GM21360 (cell line): ENCODE results near the gene DCUN1D2.
"Not testable (repeated sequence)": the region's sequence is repeated elsewhere in the genome, so short reads cannot be mapped to it uniquely, and the experiment has no call there.

Source experiments
- ATAC-seq: cut with Tn5 transposase; IDR thresholded peaks from one replicate; pipeline ENCODE4 v1.9.1; 2021; ENCODE audit warnings: mild to moderate bottlenecking, moderate library complexity; ENCODE audit not compliant: unreplicated experiment

The DCUN1D2 gene

DNA sequence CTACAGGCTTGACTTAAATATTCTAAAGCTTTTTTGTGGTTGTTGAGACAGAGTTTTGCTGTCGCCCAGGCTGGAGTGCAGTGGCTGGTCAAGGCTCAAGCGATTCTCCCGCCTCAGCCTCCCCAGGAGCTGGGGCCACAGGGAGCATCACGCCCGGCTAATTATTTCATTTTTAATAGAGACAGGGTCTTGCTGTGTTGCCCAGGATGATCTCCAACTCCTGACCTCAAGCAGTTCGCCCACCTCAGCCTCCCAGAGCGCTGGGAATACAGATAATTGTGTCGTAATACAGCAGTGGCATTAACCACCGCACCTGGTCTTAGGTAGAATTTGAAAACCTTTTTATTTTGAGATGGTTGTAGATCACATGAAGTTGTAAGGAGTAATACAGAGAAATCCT is 1.5 kb upstream of the DCUN1D2 start:
- no peak for ATAC-seq

DNA sequence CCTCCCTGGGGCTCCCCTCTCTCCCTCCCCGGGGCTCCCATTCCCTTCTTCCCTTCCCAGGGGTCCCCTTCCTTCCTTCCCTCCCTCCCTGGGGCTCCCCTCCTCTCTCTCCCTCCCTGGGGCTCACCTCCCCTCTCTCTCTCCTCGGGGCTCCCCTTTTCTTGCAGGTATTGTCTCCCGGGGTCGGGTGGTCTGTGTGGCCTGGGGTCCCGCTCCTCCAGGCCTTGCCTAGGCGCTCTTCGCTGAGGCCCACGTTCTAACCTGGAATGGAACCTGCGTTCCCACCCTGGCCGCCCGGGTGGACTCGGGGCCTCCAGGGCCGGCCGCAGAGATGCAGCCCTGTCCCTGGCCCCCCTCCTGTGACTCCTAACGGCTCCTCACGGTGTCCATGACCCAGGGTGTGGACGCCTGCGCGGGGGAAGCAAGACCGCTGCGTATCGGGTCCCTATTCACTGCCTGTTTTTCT is 940 bp upstream of the DCUN1D2 start:
- ATAC-seq, result no peak

DNA sequence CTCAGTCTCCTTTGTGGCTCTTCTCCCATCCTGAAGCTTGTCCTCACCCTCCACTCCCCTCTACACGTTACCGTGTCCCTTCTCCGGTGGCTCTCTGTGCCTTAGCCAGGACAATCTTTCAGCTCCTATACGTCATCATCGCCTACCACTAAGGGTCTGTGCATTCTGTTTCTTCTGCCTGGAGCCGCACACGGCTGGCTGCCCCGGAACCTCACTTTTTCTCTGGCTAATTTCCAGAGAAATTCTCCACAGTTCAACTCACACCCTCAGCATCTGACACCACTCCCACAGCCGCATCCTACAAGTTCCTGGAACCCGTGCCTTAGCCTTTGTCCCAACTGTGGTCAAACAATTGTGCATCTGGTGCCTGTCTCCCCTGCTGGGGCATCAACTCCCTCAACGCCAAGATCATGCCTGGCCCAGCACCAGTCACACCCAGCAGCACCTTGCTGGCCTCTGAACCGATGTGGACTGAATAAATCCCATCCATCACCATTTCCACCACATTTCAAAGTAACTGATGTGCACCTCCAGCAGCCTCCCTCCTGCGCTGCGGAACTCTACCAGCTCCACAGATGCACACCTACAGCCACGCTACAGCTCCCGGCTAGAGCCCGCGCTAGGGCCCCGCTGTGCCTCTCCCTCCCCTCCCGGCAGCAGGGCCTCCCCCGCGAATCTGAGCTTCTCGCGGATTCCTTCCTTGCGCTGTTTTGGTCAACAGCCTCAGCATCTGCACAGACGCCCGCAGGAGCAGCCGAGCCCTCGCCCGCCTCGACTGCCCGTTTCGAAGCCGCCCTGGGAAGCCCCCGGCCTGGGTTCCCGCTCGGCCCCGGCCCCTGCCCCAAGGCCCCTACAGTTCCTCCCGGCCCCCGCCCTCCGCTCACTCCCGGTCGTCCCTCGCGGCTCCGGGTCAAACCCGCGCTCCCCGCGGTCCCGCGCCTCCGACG is 689 bp downstream of the DCUN1D2 start:
- ATAC-seq, result peak; percentile 20

DNA sequence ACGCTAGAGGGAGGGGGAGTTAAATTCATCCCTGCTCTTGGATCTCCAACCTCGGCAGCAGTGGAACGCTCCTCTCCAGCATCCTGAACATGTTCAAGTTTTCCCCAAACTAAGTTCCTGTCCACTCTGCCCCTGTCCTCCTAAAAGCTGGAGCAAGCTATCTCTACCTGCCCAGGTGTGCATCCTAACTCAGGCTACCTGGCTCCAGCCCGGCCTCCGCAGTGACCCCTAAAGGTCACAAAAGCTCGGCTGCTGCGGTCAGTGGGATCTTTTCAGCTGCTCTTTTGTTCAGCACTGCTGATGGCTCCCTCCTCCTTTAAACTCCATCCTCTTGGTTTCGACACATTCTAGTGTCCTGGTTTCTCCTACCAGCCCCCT is 1.4 kb downstream of the DCUN1D2 start:
- ATAC-seq, result no peak

DNA sequence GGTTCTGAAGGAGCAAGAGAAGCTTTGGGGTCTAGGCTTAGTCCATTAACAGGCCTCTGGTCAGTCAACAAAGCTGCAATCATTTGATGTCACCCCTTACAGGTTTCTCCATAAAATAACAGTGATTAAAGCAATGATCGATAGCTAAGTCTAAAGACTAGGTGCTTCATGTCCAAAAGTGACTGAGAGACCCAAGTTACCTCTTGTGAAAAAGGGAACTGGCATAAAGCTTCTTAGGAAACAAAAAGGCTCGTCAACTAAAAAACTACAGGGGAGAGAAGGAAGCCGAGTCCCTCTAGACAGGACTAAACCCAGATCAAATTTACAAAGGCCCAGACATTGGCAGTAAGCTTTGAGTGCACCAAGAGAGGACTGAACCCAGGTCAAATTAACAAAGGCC is 2.2 kb downstream of the DCUN1D2 start:
- no peak for ATAC-seq

DNA sequence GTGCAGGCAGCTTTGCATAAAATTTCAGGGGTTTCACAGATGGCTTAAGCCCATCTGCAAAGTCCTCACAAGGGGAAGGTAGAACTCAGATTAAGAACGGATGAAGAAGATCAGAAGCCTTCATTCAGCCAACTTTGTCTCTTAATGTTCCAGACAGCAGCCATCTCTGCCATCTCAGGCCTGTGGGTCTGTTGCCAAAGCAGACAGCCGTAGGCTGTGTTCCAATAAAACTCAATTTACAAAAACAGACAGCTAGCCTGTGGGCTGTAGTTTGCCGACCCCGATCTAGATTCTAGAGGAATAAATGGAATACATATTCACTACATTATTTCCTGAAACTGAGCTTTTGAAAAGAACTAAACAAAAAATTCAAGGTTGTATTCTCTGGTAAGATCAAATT is 3.8 kb downstream of the DCUN1D2 start:
- no peak for ATAC-seq

DNA sequence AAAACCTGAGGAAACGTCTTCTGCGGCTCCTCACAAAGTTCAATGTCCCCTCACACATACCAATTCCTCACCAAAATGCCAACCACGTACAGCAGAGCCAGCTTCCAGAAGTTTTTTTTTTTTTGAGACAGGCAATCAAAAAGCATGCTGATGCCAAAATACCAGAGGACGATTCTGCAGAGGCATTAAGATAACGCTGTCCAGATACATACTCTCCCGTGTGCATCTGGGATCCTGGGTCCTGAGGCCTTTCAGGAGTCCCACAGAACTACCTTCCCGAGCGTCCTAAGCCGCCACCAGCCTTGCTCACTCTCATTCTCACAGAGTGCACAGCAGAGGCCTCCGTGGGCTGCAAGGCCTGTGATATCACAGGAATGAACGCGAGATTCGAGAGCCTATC is 5.0 kb downstream of the DCUN1D2 start:
- ATAC-seq, result no peak

DNA sequence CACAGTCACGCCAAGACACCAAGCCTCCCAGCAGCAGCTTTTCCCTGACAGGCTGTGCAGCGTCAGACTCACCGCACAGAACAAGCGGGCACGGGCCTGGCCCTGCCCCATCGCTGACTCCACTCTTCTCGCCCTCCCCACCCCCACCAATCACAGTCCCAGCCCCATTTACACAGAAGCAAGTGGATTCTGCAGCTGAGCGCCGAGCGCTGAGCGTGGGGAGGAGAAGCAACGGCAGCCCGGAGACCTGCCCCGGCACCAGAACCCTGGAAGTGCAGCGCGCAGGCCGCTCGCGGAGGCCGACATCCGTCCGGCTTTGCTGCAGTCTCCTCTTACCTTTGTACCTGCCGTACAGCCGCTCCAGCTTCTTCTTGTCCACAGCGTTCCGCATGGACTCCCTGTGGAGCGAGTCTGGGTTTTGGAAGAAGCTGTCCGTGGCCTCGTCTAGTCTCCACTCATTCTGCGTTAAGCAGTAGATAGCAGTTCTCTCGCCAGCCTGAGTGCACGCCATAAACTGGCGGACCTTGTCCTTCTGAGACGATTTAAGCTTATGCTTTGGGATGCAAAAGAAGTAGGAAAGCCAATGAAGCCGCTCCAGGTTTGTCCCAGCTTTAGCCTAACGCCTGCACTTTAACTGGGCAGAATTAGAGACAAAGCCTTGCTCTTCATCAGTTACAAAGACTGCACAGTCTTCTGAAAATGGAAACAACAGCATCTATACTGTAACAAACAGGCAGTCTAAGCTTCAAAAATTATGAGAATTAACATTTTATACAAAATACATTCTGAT is 6.8 kb downstream of the DCUN1D2 start:
- ATAC-seq, result no peak

DNA sequence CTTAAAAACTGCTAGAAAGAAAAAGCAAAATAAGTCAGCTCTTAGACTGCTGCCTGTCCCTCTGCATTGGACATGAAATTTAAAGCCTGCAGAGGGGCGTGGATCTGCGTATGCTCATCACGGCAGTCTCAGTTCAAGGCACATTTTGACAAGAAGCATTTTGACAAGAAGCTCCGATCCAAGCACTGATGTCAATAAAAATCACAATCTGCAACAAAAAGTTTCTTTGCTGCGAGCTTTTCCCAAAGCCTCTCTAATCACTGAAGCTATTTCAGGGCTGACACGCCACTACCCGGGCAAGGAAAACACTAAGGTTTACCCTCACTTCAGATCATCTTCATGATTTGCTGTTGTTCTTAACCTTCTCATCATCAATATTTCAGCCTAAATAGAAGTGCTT is 7.4 kb downstream of the DCUN1D2 start:
- ATAC-seq, result no peak

DNA sequence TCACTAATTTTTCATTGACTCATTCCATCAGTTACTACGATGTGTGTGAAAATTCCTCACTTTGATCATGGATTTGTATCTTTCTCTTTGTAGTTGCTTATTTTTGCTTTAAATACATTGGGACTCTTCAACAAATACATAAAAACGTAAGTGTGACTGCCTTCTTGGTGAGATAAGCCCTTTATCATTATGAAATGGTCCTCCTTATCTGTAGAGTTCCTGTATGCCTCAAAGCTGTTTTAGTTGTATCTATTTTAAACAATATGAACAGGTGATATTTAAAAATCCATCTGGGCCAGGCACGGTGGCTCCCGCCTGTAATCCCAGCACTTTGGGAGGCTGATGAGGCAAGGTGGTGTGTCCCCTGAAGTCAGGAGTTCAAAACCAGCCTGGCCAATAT is 11.3 kb downstream of the DCUN1D2 start:
- no peak for ATAC-seq

DNA sequence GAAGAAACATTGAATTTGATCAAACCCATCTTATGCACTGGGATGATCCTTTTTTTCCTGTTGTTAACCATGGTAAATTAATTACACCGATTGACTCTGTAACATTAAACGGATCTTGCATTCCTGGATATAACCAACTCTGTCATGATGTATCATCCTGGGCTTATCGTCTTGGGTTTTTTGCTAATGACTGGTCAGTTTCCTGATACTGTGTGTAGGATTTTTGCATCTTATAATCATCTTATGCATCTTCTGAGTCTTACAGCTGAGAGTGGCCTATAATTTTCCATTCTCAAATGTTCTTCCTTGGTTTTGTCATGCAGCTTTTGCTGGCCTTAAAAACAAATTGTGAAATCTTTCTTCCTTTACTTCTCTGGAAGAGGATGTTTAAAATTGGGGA is 12.8 kb downstream of the DCUN1D2 start:
- no peak for ATAC-seq

DNA sequence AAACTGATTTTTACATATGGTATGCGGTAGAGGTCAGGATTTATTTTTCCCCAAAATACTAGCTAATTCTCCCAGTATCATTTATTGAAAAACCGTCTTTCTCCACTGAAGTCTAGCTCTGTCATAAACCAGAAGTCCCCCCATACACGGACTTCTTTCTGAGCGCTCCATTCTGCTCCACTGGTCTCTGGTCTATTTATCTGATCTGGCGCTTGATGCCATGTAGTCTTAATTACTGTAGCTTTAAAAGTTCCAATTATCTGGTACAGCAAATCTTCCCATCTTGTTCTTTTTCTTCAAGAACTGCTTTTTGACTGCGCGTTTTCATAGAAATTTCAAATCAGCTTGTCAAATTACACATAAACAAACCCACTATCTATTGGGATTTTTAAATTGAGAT is 13.7 kb downstream of the DCUN1D2 start:
- no peak for ATAC-seq

DNA sequence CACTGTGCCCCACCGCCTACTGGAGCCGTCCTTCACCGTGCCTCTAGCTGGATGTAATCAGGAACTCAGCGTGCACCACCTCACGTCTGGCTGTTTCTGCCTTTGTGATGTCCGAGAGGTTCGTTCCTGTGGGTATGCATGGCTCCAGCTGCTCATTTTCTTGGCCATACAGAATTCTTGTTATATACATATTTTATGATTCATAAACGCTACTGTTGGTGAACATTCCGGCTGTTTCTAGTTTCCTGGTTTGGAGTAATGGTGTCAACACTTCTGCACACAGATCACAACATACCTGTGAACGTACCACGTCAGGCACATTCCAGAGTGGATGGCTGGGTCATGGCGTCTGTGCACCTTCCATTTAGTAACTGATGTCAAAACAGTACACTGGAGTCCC is 14.6 kb downstream of the DCUN1D2 start:
- ATAC-seq, result no peak

DNA sequence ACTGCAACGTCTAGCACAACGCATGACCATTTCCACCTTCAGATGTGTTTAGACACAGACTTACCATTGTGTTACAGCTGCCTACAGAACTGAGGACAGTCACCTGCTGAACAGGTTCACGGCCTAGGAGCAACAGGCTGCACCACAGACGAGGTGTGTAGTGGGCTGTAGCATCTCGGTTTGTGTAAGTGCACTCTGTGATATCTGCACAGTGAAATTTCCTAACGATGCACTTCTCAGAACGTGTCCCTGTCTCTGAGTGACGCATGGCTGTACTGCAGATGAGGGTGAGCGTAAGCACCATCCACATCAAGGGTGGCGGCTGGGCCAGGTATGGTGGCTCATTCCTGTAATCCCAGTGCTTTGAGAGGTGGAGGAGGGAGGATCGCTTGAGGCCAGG is 15.2 kb downstream of the DCUN1D2 start:
- no peak for ATAC-seq

DNA sequence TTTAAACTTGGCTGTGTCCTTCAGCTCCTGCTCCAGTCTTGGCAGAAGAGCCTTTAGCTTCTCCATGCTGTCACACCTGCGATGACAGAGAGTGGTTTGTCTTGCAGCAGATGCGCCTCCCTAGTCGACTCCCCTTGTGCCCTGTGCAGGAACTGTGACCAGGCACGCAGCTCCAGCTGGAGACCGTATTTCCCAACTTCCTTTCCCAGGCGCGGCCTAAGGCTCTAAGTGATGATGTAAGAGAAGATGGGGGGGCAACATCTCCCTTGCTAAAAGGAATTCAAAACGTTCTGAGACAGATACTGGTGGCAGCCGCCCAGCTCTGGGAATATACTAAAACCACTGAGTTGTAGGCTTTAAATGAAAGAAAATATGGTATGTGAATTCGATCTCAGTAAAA is 16.3 kb downstream of the DCUN1D2 start:
- no peak for ATAC-seq

DNA sequence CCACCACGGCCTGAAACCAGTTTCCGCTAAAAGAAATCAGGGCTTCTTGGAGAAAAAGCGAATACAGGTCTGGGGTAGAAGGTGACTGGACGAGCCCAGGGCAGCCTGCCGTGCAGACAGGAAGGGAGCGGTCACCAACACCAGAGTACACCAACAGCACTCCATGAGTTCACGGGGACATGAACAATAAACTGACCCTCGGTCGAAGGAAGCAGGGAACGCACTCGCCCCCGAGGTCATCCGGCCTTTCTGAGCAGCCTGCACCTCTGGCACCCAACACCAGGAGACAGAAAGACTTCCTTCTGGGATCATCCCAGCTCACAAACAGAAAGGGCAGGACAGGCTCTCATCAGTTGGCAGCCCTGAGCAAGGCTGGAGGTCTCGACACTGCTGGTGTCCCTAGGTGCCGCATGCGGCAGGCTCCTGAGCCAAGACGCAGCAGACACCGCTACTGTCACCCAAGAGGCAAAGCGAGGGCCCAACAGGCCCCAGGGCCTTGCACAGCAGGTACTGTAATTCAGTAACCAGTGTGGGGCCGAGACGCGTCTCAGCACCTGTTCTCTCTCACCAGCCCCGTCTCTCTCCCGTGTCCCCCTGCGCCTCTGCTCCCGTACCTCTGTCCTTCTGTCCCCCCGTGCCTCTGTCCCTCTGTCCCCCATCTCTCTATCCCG is 18.0 kb downstream of the DCUN1D2 start:
- no peak for ATAC-seq

DNA sequence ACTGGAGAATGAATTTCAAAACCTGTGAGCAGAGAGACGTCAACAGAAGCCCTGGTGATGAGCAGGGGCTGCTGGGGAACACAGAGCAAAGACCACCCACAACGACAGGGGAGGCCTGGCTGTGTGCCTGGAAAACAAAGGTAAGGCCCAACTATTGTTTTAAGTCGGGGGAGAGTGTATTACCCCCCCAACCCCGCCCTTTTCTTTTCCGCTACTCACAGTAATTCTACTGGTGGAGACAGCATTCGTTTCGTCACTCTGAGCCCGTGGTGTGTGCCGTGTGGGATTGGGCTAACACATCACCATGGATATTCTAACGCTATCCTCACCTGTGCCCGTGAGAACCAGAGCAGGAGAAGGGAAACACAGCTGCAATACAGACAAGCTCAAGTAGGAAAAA is 18.7 kb downstream of the DCUN1D2 start:
- ATAC-seq, result no peak

DNA sequence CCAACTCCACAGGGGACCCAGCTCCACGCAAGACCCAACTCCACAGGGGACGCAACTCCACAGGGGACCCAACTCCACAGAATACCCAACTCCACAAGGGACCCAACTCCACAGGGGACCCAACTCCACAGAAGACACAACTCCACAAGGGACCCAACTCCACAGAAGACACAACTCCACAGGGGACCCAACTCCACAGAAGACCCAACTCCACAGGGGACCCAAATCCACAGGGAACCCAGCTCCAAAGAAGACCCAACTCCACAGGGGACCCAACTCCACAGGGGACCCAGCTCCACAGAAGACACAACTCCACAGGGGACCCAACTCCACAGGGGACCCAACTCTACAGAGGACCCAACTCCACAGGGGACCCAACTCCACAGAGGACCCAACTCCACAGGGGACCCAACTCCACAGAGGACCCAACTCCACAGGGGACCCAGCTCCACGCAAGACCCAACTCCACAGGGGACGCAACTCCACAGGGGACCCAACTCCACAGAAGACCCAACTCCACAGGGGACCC is 19.8 kb downstream of the DCUN1D2 start:
- not testable (repeated sequence) for ATAC-seq

DNA sequence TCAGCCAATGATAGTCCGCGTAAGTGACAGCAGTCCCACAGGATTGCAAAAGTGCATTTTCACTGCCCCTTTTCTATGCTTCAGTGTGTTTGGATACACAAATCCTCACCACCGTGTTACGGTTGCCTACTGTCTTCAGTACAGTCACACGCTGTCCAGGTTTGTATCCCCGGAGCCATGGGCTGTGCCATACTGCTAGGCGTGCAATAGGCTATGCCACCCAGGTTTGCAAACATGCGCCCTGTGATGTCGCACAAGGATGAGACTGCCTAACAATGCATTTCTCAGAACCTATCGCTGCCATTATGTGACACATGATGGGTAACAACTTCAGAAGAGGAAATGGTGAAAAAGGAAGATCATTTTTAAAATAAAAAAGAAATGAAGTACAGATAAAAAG is 20.4 kb downstream of the DCUN1D2 start:
- ATAC-seq, result no peak

DNA sequence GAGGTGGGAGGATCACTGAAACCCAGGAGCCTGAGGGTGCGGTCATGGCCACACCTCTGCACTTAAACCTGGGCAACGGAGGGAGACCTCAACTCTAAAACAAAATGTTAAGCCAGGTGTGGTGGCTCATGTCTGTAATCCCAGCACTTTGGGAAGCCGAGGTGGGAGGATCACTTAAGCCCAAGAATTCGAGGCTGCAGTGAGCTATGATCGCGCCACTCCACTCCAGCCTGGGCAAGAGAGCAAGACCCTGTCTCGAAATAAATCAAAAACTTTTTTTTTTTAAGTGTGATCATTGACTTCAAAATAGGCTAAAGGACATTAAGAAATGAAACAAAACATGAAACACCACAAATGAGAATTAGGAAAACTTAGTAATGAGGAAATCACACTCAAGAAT is 20.9 kb downstream of the DCUN1D2 start:
- ATAC-seq, result no peak

DNA sequence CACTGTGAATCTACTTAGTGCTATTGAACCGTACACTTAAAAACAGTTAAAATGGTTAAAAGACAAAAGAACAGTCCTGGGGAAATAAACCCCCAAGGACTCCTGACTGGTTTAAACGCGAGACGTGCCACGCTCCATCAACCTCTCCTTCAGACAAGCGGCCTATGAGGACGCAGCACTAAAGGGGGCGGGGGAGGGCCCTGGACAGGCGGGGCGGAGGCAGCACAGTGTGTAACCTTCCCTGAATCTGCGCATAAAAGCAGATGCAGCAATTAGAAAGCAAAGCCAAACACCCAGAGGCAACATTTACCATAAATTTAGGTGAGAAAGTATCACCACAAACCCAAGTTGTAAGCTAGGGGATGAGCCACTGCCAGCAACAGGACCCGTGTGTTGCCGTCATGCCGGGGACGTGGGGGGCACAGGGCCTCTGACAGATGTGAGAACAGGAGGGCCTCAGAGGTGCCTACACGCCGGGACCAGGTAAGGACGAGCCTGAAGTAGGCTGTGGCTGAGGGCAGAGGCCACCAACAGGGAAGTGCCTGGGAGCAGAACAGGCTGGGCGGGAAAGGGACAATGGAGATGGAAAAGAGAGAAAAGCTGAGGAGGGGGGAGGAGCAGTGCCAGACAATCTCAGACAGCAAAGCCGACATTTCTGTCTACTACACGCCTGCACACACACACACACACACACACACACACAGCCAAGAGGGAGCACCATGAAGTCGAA is 21.9 kb downstream of the DCUN1D2 start:
- no peak for ATAC-seq
